ENCODE results near the gene CRACR2B.
A peak's percentile ranks its signal among the peaks of the same experiment; 100 is the strongest.

Gene CRACR2B

DNA sequence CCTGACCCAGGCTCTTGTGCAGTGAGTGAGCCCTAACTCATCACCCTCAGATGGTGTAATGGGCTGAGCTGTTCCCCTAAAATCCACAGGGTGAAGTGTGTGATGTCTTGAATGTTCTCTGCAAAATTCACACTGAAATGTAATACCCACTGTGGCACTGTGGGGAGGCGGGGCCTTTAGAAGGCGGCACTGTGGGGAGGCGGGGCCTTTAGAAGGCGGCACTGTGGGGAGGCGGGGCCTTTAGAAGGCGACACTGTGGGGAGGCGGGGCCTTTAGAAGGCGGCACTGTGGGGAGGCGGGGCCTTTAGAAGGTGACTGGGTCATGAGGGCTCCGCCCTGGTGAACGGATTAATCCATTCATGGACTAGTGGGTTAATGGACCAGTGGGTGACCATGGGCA, 49.8 kb downstream of the CRACR2B start:
- H3K27ac ChIP-seq = no peak overlapping the region
- peaks cover 43% of the 10 kb centered on the region for H3K36me3 ChIP-seq
- TF ChIP-seq, protein P1, sequence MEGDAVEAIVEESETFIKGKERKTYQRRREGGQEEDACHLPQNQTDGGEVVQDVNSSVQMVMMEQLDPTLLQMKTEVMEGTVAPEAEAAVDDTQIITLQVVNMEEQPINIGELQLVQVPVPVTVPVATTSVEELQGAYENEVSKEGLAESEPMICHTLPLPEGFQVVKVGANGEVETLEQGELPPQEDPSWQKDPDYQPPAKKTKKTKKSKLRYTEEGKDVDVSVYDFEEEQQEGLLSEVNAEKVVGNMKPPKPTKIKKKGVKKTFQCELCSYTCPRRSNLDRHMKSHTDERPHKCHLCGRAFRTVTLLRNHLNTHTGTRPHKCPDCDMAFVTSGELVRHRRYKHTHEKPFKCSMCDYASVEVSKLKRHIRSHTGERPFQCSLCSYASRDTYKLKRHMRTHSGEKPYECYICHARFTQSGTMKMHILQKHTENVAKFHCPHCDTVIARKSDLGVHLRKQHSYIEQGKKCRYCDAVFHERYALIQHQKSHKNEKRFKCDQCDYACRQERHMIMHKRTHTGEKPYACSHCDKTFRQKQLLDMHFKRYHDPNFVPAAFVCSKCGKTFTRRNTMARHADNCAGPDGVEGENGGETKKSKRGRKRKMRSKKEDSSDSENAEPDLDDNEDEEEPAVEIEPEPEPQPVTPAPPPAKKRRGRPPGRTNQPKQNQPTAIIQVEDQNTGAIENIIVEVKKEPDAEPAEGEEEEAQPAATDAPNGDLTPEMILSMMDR (IDR thresholded peaks at IDR 0.05; ENCODE audit: low read depth, low read length) = no peak
- no peaks in the 10 kb centered on the region for H3K9me3 ChIP-seq (ENCODE audit: severe bottlenecking)
- H3K27me3 ChIP-seq (ENCODE audit: insufficient read depth, low read depth, severe bottlenecking) = no peaks in the 10 kb centered on the region
- H3K4me3 ChIP-seq (ENCODE audit: low read depth, low read length) = no peak overlapping the region
- DNase-seq = peak; percentile 55

DNA sequence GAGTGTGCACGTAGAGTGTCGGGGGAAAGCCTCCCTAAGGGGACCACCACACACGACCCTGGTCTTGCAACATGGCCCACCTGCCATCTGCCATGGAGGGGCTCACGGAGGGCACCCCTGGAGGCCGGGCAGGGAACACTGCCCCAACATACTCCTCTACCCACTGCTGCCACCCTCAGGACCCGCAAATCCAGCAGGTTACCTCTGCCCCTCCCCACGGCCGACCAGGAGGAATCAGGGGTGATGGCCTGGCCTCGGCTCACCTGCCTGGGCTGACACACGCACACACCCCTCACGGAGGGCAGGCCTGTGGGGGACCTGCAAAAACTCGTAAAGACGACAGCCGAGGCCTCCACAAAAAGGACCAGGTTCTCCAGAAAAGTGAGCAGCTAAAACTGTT, 52.7 kb downstream of the CRACR2B start:
- H3K4me3 ChIP-seq (ENCODE audit: low read depth, low read length) = no peak overlapping the region
- no peaks in the 10 kb centered on the region for H3K27me3 ChIP-seq (ENCODE audit: insufficient read depth, low read depth, severe bottlenecking)
- no peak for DNase-seq
- no peak overlapping the region for H3K27ac ChIP-seq
- TF ChIP-seq, protein P1 (IDR thresholded peaks at IDR 0.05; ENCODE audit: low read depth, low read length) = peak; percentile 25; the same call in 1 of the 2 replicates
- H3K36me3 ChIP-seq = peaks cover 49% of the 10 kb centered on the region
- H3K9me3 ChIP-seq (ENCODE audit: severe bottlenecking) = no peaks in the 10 kb centered on the region

All from WERI-Rb-1 (cell line).